GM12872 (cell line): Measurements from ENCODE around the gene PACS2.

Experiments
- TF ChIP-seq, protein P1 (sequence below): IDR thresholded peaks from 3 replicates; pipeline ENCODE4 v1.5.1; 2011; ENCODE audit warnings: low read depth, mild to moderate bottlenecking, low read length, moderate library complexity; ENCODE audit not compliant: insufficient read depth

PACS2 gene

DNA sequence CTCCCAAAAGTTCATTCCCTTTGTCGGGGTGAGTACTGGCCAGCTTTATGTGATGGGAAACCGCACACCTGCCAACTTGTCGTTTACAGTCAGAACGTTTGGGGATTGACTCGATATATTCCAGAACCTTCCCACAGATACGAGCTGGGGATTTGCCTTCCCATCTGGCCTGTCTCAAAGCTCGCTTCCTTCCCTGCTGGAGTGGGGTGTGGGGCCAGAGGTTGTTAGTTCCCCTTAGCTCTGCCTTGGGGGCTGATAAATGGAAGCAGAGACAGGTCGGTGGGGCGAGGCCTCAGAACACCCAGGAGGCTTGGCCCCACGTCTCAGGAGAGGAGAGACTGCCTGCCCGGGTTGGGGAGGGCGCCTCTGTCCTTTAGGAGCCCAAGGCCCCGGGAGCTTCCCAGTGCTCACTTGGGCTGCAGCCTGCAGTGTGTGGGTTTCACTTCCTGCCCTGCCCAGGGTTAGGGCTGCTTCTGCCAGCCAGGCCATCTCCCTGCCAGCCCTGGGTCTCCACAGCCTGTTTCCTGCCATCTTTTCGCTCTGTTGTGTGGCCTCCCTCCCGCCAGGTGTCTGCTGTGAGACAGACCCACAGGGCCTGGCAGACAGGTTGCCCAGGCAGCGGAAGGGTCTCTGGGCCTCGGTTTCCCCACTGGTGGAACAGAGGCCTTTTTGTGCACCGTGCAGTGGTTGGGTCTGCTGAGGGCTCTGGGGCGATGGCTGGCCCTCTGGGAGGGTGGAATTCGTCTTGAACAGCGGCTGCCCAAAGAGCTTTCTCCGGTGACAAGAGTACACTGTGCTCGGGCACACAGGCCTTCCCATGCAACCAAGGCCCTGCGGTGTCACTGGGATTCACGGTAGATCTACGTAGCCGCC, 75.7 kb downstream of the PACS2 start:
- TF ChIP-seq, protein P1, sequence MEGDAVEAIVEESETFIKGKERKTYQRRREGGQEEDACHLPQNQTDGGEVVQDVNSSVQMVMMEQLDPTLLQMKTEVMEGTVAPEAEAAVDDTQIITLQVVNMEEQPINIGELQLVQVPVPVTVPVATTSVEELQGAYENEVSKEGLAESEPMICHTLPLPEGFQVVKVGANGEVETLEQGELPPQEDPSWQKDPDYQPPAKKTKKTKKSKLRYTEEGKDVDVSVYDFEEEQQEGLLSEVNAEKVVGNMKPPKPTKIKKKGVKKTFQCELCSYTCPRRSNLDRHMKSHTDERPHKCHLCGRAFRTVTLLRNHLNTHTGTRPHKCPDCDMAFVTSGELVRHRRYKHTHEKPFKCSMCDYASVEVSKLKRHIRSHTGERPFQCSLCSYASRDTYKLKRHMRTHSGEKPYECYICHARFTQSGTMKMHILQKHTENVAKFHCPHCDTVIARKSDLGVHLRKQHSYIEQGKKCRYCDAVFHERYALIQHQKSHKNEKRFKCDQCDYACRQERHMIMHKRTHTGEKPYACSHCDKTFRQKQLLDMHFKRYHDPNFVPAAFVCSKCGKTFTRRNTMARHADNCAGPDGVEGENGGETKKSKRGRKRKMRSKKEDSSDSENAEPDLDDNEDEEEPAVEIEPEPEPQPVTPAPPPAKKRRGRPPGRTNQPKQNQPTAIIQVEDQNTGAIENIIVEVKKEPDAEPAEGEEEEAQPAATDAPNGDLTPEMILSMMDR = no peak

DNA sequence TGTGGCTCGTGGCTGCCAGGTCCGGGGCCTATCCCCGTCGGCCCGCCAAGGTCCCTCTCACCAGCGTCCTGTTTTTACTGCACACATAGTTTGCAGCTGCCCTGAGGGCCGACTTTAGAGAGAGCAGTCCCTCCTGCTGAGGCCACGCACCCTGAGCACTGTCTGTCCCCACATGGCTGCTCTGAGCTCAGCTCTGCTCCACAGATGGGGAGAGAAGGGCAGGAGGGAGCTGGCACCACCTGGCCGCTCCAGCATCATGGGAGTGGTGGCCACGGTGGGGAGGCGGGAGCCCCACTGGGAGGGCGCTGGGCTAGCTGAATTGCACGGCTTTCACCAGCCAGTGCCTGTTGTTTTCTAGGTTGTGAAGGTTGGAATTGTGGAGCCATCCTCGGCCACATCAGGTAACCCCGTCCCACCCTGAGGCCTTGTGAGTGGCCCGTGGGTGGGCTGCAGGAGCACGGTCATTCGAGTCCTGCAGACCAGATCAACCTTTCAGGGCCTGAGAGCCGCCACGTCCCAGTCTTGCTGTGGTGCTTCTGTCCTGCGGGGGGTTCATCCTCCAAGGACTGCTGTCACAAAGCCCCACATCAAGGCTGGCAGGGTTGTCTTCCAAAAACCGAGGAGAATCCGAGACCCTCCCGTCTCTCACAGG, 76.4 kb downstream of the PACS2 start:
- TF ChIP-seq, protein P1 = no peak

DNA sequence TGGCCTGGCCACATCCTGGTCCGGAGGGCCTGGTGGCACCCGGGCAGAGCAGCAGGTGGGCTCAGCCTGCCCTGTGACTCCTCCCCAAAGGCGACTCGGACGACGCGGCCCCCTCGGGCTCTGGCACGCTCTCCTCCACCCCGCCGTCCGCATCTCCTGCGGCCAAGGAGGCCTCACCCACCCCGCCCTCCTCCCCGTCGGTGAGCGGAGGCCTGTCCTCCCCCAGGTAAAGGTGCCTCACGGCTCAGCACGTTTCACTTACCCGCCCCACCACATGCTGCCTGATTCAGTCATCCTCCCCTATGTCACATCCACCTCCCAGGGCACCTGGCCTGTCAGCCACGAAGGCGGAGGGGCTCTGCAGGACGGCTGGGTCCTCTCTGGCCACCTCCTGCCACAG, 77.0 kb downstream of the PACS2 start:
- TF ChIP-seq, protein P1 = no peak

DNA sequence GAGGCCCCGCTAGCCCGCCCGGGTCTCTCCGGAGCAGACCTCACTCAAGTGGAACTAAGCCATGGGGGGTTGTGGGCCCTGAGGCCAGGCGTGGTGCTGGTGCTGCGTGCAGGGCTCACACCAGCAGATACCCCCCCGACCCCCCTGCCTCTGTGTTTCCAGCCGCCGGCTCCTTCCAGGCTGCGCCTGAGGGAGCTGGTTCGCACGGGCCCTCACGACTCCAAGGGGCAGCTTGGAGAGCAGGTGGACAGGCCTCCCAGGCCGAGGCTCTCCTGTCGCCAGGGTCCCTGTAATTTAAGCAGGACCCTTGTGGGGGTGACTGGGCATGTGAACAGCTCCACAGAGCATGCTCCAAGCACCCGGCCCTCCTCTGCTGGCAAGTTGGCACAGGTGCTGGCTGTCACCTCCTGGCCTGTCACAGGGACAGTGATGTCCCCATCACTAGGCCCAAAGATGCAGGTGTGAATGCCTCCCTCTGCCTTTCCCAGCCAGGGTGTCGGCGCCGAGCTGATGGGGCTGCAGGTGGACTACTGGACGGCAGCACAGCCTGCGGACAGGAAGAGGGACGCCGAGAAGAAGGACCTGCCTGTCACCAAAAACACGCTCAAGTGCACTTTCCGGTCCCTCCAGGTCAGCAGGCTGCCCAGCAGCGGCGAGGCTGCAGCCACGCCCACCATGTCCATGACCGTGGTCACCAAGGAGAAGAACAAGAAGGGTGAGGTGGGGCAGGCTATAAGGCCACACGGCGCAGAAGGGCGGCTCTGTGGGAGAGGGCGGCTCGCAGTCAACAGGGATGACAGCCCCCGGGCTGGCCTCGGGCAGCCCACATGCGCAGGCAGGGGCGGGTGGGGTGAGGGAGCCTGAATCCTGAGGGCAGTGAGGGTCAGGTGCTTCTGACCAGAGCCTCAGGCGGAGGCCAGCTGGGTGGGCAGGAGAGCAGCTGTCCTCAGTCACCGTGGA, 77.9 kb downstream of the PACS2 start:
- TF ChIP-seq, protein P1 = no peak

DNA sequence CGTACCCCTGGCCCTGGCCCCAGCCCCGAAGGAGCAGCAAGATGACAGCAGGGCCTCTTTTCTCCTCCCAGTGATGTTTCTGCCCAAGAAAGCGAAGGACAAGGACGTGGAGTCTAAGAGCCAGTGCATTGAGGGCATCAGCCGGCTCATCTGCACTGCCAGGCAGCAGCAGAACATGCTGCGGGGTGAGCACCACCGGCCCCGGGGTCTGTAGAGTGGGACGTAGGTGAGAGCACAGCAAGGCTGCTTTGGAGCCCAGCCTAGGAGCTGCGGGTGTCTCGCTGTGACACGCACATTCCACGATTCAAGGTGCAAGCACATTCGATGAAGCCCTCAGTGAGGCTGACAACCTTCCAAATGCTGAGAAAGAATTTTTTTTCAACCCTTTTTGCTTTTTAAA, 78.6 kb downstream of the PACS2 start:
- TF ChIP-seq, protein P1 = no peak

DNA sequence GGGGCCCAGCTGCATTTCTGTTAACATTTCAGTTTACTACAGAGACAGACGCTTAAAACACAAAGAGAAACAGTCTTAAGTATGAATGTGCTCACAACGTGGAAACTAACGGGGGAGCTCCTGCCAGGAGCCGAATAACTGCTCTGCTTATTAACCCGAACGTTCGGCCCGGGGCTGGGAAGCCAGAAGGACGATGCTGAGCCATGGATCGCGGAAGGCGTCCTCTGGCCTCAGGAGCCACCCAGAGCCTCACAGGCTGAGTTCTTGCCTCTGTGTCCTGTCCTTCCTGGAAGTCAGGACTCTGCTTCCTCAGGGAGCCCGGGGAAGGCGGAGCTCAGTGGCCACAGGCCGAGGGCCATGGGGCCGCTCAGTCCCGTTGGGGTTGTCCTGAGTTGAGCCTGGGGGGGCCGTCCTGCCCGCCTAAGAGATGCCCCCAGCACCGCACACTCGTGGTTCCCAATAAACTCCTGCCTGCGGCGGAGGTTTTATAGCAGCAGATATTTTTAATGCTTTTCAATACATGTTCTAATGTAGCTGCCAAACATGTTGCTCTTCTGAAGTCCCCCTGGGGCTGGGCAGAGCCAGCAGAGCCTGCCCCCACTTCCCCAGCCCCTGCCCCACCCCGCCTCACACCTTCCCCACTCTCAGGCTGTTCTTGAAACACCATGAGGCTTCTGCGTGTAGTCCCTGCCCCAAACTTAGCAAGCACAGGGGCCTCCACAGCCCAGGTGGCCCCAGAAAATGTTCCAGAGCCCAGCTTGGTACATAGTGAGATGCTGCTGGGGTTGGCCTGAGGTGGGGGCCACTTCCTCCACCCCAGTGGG, 80.4 kb downstream of the PACS2 start:
- TF ChIP-seq, protein P1 = no peak
